Cardiac septum (tissue), 1 donor: ENCODE data around the gene NCR2. TPM values are rescaled to one million over a fixed set of nuclear protein-coding genes. Genes with fewer than 3 reads are reported as not detected.

Source experiments
- DNase-seq: peaks from one replicate; pipeline ENCODE4 v3.0.0-alpha.2; 2020; ENCODE audit warnings: low spot score
- intact Hi-C: fragments of 100-400 bp; cut with DNase I; formaldehyde crosslinking; loops from one replicate; pipeline ENCODE4 v1.14.0; 2022
- total RNA-seq: library from RNA; stranded (reverse); fragmentation: NEBNext Ultra II Directional; extraction: Animal tissue kit (Norgen Biotek cat#: 25700); gene quantifications from one replicate; pipeline ENCODE4 v1.2.1, GENCODE V29; 2021
- donor health status: DM: no; HTN: no; CAD: no.

The NCR2 gene
- total RNA-seq, 1 donor from 2014 or later = not detected

DNA sequence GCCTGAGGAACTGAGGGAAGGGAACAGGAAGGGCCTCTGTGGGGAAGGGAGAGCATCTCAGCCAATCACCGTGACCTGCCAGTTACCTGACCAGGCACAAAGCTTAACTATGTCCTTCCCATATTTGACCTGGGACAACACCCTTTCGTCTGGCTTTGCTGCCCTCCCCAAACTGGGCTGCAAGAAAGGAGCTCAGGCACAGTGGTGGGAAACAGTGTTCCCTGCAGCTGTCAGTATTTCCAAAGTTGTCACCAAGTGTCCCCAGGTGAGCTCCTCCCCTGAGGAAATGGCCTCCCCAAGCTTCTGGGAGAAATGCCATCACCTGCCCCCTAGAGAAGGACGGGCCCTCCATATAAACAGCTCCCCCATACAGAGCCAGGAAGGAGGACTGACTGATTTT is 17.9 kb downstream of the NCR2 start:
- intact Hi-C loops = no loop called here
- peak; percentile 27 for DNase-seq

DNA sequence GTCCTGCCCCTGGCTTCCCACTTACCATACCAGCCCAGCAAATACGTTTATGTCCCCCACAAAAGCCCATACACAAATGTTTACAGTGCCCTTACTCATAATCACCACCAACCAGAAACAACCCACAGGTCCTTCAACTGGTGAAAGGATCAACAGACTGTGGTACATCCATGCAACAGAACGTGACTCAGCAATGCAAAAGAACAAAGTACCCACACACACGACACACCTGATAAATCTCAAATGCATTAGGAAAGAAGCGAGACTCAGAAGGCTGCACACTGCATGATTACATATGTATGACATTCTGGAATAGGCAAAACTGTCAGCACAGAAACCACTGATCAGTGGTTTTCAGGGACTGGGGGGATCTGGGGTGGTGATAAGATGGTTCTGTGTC is 20.5 kb downstream of the NCR2 start:
- intact Hi-C loops = no loop called here

DNA sequence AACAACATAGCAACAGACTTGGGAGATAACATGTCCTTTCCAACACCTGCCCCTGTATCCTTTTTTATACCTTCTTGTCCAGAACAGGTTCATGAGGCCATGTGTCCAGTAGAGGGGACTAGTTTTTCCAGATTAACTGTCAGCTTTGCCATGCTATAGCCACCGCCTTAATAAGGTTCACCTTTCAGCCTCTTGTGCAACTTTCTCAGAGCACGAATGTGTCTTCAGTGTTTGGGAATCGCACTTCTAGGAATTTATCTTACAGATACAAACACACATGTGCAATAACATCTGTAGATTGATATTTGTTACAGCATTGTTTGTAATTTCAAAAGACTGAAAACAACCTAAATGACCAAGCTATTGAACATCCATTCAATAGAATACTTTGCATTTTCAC is 21.4 kb downstream of the NCR2 start:
- no peak for DNase-seq
- intact Hi-C loops = no loop called here

More for the DNA sequence above, 20.5 kb downstream of the NCR2 start:
- DNase-seq = no peak

DNA sequence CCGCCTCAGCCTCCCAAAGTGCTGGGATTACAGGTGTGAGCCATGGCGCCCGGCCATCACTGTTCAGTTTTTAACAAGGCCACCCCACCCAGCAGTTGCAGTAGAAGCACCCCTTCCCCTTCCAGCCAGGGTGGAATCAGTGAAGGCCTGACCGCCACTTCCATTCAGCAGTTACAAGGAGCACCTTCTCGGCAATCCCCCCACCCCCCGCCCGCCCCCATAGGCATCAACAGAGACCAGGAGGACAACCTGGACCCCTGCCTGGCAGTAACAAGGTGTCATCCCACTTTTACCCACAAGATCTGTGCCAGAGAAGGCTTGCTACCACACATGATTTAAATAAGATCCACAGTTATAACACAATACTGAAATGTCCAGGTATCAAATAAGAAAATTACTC is 23.1 kb downstream of the NCR2 start:
- peak; percentile 22 for DNase-seq
- intact Hi-C loops = no loop called here

DNA sequence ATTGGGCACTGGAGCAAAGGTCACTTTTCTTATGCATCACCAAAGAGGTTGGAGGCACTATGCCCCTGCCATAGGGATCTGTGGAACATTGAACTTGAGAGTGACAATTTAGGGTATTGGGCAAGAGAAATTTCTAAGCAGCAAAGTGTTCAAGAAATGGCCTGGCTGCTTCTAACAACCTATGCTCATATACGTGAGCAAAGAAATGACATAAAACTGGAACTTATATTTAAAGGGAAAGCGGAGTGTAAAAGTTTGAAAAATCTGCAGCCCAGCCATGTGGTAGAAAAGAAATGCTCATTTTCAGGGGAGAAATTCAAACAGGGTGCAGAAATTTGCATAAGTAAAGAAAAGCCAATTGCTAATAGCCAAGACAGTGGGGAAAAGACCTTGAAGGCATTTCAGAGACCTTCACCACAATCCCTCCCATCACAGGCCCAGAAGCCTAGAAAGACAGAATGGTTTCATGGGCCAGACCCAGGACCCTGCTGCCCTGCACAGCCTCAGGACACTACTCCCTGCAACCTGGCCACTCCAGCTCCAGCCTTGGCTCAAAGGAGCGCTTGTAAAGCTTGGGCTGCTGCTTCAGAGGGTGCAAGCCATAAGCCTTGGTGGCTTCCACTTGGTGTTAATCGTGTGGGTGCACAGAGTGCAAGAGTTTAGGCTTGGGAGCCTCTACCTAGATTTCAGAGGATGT is 24.4 kb downstream of the NCR2 start:
- intact Hi-C loops = no loop called here
- peak; percentile 14 for DNase-seq

DNA sequence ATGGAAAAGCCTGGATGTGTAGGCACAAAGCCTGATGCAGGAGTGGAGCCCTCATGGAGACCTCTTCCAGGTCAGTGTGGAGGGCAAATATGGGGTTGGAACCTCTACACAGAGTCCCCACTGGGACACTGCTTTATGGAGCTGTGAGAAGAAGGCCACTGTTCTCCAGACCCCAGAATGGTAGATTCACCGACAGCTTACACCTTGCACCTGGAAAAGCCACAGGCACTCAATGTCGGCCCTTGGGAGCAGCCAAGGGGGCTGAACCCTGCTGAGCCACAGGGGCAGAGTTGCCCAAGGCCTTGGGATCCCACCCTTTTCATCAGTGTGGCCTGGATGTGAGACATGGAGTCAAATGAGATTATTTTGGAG is 24.9 kb downstream of the NCR2 start:
- intact Hi-C loops = no loop called here
- DNase-seq = no peak

DNA sequence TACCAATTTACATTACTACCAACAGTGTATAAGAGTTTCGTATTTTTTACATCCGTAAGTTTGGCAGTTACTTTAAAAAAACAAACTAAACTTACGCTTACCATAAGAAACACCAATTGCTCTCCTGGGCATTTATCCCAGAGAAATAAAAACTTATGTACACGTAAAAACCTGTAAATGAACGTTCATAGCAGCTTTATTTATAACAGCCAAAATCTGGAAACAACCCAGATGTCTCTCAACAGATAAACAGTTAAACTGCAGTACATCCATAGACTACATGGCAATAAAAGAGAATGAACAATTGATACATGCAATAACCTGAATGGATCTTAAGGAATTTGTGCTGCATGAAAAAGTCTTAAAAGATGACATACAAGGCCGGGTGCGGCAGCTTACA is 30.7 kb downstream of the NCR2 start:
- intact Hi-C loops = loop anchor here (5.0 kb wide), 1 partner anchor 411 kb away; the partner anchor contains the start of gene FRS3
- DNase-seq = no peak

DNA sequence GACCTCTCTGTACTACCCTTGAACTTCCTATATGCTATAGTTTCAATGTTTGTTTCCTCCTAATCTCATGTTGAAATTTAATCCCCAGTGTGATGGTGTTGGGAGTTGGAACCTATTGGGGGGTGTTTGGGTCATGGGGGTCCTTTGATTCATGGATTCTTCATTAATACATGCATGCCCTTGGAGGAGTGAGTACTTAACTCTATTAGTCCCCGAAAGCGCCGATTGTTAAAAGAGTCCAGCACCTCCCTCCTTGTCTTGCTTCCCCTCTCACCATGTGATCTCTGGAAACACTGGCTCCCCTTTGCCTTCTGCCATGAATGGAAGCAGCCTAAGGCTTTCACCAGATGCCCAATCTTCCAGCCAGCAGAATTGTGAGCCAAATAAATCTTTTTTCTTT is 31.7 kb downstream of the NCR2 start:
- DNase-seq = peak; percentile 9
- intact Hi-C loops = loop anchor here (5.0 kb wide), 1 partner anchor 410 kb away; the partner anchor contains the start of gene FRS3

DNA sequence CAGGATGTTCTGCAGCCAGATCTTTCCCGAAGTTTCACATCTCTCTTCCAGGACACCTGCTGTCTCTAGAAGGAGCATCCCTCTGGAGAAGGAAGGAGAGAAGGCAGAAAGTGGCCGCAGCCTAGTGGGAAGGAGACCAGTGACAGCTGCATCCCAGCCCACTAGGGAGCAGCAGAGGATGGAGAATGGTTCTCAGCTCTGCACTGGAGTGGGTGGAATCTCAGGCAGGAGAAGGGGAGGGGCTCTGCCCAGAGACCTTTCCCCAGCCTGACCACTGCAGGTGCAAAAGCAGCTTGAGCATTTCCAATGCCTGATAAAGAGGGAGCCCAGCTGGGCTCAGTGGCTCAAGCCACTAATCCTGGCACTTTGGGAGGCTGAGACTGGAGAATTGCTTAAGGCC is 32.3 kb downstream of the NCR2 start:
- intact Hi-C loops = loop anchor here (5.0 kb wide), 1 partner anchor 410 kb away; the partner anchor contains the start of gene FRS3
- peak; percentile 74 for DNase-seq

DNA sequence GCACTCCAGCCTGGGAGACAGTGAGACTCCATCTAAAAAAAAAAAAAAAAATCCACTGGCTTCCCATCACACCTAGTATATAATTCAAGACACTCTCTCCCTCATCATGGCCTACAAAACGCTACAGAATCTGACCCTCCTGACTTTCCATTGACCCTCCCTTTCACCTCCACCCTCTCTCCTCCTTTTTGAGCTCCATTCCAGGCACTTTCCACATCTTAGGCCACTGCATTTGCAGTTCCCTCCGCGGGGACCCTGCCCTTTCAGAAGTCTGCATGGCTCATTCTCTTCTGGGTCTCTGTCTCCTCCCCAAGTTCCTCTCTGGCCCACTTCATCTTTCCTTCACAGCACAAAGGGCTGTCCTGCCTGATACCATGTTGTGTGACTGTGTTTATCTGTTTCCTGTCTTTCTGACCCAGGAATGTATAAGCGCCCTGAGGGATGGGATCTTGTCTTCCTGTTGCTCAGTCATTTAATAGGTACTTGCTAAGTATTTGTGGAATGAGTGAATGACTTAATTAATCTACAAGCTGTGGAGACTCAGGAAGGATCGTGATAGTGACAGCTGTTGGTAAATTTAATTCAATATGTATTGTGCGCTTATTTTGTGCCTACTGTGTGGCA is 35.2 kb downstream of the NCR2 start:
- DNase-seq = peak; percentile 5
- intact Hi-C loops = loop anchor here (2.0 to 5.0 kb wide), 2 partner anchors 47 to 80 kb away; no protein-coding TSS in a partner anchor

DNA sequence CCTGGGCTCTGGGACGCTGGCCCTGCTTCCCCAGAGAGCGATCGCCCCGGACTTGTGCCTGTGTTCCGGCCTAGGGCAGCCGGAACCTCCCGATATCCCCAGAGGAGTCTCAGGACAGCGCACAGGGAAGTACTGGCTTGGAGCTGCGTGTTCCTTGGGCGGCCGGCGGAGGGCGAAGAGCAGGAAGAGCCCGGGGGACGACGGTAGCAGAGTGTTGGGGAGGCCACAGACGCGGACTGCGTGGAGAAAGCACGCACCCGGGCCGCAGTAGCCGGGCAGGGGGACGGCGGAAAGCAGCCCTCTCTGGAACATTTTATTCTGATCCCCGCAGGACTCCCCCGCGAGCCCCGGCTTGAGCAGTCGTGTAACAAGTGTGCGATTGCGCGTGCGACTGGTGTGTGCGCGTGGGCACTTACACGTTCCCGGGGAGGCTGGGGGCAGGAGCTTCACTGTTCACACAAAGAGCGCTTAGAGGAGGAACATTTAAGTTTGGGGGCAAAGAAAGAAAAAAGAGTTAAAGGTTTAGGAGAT is 36.1 kb downstream of the NCR2 start:
- intact Hi-C loops = loop anchor here (2.0 to 5.0 kb wide), 2 partner anchors 46 to 79 kb away; no protein-coding TSS in a partner anchor
- DNase-seq = peak; percentile 75

DNA sequence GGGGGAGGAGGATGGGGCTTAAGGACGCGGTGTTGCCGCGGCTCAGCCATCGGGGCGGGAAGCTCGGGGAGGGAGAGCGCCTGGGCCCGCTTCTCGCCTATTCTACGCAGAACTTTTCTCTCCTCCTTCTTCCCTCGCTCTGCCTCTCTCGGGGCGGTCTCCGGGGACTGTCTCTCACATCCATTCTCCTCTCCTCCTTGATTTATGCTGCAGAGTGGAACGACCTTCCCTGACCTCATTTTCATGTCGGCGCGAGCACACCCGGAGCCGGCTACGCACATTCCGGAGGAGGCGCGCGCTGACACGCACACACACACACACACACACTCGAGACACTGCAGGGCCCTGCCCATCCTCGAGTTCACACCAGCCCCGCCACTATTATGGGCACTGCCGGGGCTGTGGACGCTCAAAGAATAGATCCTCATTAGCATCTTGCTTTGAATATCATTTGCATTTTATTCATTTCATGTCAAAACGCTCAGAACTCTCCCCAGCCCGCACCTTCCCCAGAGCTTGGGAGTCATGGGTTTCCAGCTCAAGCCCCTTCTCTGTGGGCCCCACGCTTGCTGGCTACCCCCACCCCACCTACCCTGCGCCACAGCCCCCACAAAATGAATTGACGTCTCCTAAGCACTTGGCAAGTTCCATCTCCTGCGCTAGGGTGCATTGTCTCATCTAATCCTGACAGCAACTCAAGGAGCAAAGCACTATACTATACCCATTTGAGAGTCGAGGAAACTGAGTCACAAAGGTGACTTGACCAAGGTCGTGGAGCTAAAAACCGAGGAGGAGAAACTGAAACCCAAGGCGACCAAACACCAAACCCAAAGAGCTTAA is 36.8 kb downstream of the NCR2 start:
- intact Hi-C loops = loop anchor here (2.0 to 5.0 kb wide), 2 partner anchors 45 to 79 kb away; no protein-coding TSS in a partner anchor
- peak; percentile 68 for DNase-seq

DNA sequence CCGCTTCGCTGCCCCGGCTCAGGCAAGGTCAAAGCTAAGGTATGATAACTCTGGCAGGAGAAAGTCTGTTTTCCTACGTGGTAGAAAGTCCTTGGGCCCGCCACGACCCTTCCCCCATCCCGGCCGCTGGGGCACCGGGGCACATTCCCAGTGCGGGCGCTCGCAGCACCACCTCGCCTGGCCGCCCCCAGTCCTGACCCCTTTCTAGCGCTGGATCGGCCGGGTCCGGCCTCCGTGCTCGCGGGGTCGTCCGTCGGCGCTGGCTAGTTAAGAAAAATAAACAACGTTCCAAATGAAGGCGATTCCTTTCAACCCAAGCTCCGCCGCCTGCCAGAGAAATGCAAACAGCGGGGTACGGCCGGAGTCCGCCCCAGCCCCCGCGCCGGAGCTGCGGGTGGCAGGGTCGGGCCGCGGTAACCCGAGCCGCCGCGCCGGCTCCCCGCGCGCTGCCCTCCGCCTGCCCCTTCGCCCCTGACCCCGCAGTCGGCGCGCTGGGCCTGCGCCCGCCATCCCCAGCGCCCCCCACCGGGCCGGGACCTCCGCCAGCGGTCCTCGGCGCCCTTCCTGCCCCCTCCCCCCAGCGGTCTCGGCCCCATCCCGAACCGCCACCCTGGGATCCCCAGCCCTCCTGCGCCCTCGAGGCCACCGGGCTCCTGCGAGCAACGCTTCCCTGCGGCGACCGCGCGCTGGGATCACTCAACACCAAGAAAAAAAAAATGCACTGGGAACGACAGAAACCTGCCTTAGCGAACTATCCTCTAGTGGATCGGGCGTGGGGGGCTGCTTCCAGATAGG is 37.6 kb downstream of the NCR2 start:
- DNase-seq = peak; percentile 33
- intact Hi-C loops = loop anchor here (5.0 kb wide), 1 partner anchor 44 kb away; no protein-coding TSS in a partner anchor

DNA sequence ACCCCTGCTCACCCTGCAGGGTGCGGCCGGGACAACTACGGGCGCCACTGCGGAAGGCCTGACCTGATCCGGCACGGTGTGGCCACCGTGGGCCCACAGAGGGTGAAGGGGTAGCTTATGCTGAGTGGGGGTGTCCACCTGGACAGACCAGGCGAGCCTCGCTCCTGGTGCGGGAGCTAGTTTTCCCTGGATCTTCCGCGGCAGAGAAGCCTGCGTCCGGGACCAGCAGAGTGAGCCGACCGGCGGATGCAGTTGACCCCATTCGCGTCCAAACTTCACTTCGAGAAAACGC is 38.2 kb downstream of the NCR2 start:
- intact Hi-C loops = loop anchor here (5.0 kb wide), 1 partner anchor 44 kb away; no protein-coding TSS in a partner anchor

DNA sequence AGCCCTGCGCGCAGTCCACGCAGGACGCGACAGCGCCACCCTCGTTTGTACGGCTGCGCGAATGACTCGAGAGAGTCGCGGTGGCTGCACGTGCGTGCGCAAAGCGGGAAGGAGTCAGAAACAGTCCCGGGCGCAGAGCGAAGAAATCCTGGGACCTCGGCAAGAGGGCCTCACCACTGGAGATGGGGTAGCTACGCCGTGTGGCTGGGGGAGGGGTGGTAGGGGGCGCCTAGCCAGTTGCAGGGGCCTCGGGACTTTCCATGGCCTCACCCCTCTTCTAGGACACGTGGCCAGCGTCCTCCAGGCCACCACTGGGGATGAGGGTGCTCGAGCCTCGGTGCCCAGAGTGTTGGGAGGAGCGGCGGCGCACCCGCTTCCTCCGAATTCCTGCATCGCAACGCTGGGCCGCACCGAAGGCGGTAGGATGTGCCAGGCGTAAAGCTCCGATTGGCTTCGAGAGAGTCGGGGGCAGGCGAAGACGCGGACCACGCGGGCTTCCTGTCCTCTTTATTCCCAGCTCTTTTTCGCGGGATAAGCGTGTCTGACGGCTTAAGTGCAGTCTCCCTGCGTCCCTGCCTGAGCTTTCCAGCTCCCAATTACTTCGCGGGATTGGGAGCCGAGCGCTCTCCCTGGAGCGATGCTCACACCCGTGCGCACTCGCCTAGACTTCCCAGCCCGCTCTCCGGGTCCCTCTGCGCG is 38.7 kb downstream of the NCR2 start:
- intact Hi-C loops = loop anchor here (5.0 kb wide), 1 partner anchor 43 kb away; no protein-coding TSS in a partner anchor
- DNase-seq = peak; percentile 62

More for the DNA sequence above, 38.2 kb downstream of the NCR2 start:
- peak; percentile 65 for DNase-seq

DNA sequence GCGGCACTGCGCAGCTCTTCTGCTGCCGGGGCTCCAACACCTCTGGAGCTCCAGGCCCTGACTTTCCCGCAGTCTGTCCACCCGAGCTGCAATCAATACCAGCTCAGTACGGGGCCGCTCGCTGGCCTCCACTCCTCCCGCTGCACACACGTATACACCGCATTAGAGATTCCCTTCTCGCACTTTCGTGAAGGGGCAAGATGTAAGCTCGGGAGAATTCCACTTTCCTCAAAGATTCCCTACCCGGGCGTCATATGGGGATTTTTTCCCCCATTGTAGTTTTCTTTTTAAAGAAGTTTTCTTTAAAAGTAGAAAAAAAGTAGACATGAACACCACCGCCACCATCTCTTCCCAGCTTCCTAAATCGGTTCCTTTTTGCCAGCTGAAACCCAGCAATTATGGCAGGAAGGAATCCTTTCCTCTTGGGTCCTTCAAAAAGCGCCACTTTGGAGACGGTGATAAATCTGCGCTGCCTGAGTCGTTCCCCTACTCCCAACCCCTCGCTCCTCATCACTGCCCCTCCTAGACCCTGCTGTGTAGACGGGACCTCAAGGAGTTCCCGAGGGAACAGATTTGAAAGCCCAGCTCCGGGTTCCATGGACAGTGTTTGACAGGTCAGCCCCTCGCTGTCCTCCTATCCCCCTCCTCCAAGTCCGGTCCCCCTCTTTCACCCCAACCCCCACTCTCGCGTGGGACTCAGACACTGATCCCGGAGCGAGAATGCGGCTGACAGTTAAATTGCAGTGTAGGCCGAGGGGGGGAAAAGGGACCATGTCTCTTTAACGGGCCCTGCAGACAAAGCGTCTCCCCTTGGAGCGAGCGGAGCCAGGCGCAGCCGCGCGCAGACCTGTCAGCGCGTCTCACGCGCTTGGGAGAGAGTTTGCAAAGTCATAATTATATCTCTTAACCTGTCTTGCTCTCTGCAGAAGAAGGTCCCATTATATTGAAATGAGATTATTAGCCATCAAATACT is 39.5 kb downstream of the NCR2 start:
- intact Hi-C loops = loop anchor here (5.0 kb wide), 2 partner anchors 42 to 52 kb away; no protein-coding TSS in a partner anchor
- DNase-seq = peak; percentile 22

DNA sequence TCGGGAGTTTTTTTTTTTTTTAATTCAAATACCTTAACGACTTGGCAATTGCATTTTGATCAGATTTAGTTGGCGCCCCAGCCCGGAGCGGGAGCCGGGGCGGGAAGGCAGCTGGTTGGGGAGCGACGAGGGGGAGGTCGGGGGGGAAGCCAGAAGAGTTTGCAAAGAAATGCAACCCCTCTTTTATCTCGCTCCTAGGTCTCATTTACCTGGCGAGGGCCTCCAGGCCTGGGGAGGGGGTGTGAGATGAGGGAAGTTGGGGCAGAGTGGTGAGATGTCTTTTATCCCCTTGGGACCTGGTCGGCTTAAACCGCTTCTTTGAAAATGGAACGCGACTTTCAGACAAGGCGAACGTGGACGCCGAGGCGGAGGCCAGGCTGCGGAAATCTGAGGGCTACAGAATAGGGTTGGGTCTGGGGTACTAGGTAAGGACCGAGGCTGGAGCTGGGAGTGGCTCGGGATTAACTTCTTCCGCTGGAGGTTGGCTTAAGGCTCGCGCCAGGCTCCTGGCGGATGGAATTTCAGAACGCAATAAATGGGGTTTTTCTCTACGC is 40.3 kb downstream of the NCR2 start:
- no peak for DNase-seq
- intact Hi-C loops = loop anchor here (5.0 kb wide), 1 partner anchor 52 kb away; no protein-coding TSS in a partner anchor
